ENCODE results near the gene TMED9.
"Not testable (repeated sequence)": the region's sequence is repeated elsewhere in the genome, so short reads cannot be mapped to it uniquely, and the experiment has no call there.

Gene TMED9

GRCh38 chr5:177610770-177611445, 18.9 kb downstream of the TMED9 start:
- Histone ChIP-seq H3K4me3 (replicated peaks; ENCODE audit: low read depth, low read length) (no peak overlapping the region), H3K27me3 (replicated peaks; ENCODE audit: control insufficient read depth, insufficient read depth, low read length) (no peaks in the 10 kb centered on the region), H3K36me3 (ENCODE audit: control insufficient read depth, insufficient read depth, low read length) (peaks cover 28% of the 10 kb centered on the region)
- no peak for DNase-seq (ENCODE audit: extremely low read depth, insufficient read length)
- TF ChIP-seq CTCF (IDR thresholded peaks at IDR 0.05; ENCODE audit: insufficient read depth, low read length, poor library complexity, severe bottlenecking): no peak

DNA sequence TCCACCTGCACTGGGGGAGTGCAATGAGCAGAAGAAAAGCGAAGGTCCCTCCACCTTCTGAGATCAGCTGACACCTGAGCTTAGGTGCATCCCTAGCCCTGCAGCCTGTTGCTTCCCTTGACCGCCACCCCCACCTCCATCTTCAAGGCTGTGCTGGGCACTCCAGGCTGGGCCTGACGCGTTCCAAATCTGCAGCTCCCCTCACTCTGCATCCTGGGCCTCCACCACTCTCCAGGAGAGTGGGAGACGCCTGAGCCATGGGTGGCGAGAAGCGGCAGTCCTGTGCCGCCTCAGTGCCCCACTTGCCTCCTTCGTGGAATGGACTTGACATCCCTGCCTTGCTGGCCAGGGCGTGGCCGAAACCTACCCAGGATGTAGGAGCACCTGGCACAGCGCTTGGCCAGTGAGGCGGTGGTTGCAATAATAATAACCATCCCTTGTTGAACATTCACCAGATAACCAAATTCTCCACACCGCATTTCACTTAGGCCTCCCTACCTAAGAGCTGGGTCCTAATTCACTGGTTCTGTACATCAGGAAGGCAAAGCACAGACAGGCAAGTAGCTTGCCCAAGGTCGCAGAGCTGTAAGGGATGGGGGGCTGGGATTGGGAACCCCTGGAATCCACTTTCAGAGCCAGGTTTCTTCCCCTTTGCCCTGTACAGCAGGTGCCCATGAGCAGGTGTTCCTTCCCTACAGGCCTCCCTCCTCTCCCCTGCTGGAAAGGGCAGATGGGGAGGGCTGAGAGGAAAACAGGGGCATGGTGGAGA, 19.6 kb downstream of the TMED9 start:
- no peak for DNase-seq (ENCODE audit: extremely low read depth, insufficient read length)

DNA sequence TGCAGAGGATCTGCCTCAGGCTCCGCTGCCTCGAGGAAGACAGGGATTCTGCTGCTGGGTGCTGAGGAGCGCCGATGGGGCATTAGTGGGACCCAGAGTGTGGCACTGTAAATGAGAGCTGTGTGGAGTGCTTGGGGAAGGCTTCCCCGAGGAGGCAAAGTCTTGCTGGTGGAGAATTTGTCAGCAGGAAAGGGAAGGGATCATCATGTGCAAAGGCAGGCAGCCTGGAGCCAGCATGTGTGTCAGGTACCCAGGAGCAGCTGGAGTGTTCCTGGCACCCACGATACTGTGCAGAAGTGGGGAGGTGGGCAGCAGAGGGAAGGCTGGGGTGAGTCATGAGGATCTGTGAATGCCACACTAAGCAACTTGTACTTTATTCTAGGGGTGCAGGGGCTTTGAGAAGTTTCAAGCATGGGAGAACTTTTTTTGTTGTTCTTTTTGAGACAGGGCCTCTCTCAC, 20.2 kb downstream of the TMED9 start:
- Histone ChIP-seq H3K36me3 (ENCODE audit: control insufficient read depth, insufficient read depth, low read length) (peaks cover 23% of the 10 kb centered on the region), H3K27me3 (replicated peaks; ENCODE audit: control insufficient read depth, insufficient read depth, low read length) (no peaks in the 10 kb centered on the region), H3K4me3 (replicated peaks; ENCODE audit: low read depth, low read length) (no peak overlapping the region)
- DNase-seq (ENCODE audit: extremely low read depth, insufficient read length): no peak
- TF ChIP-seq CTCF (IDR thresholded peaks at IDR 0.05; ENCODE audit: insufficient read depth, low read length, poor library complexity, severe bottlenecking): no peak

More for the DNA sequence above, 19.6 kb downstream of the TMED9 start:
- Histone ChIP-seq H3K4me3 (replicated peaks; ENCODE audit: low read depth, low read length) (no peak overlapping the region), H3K27me3 (replicated peaks; ENCODE audit: control insufficient read depth, insufficient read depth, low read length) (no peaks in the 10 kb centered on the region), H3K36me3 (ENCODE audit: control insufficient read depth, insufficient read depth, low read length) (peaks cover 26% of the 10 kb centered on the region)
- no peak for TF ChIP-seq CTCF (IDR thresholded peaks at IDR 0.05; ENCODE audit: insufficient read depth, low read length, poor library complexity, severe bottlenecking)

- Histone ChIP-seq H3K27me3 (replicated peaks; ENCODE audit: control insufficient read depth, insufficient read depth, low read length) (no peaks in the 10 kb centered on the region), H3K36me3 (ENCODE audit: control insufficient read depth, insufficient read depth, low read length) (0 out of 2 replicates have a peak, but pooled peaks cover 1% of the 10 kb centered on the region), H3K4me3 (replicated peaks; ENCODE audit: low read depth, low read length) (no peak overlapping the region)
- DNase-seq (ENCODE audit: extremely low read depth, insufficient read length): no peak
- TF ChIP-seq CTCF (IDR thresholded peaks at IDR 0.05; ENCODE audit: insufficient read depth, low read length, poor library complexity, severe bottlenecking): no peak
These were observed 28.6 kb downstream of the TMED9 start for GRCh38 chr5:177620560-177620959.

DNA sequence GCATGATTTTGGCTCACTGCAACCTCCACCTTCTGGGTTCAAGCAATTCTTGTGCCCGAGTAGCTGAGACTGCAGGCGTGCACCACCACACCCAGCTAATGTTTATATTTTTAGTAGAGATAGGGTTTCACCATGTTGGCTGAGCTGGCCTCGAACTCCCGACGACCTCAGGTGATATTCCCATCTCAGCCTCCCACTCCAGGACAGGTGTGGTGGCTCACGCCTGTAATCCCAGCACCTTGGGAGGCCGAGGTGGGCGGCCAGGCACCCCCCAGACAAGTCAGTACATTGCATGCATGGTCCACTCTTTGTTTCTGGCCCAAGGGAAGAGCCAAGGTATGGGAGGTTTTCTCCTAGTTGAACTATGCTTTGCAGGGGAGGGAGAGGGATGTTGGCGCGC, 32.2 kb downstream of the TMED9 start:
- H3K4me3 ChIP-seq (replicated peaks; ENCODE audit: low read depth, low read length); H3K27me3 ChIP-seq (replicated peaks; ENCODE audit: control insufficient read depth, insufficient read depth, low read length); DNase-seq (ENCODE audit: extremely low read depth, insufficient read length); H3K36me3 ChIP-seq (ENCODE audit: control insufficient read depth, insufficient read depth, low read length): not testable (repeated sequence)

- not testable (repeated sequence) for DNase-seq (ENCODE audit: extremely low read depth, insufficient read length); H3K27me3 ChIP-seq (replicated peaks; ENCODE audit: control insufficient read depth, insufficient read depth, low read length); H3K36me3 ChIP-seq (ENCODE audit: control insufficient read depth, insufficient read depth, low read length); H3K4me3 ChIP-seq (replicated peaks; ENCODE audit: low read depth, low read length)
These were observed 38.2 kb downstream of the TMED9 start for GRCh38 chr5:177630186-177630585.

GRCh38 chr5:177634912-177635311, 42.9 kb downstream of the TMED9 start:
- not testable (repeated sequence) for H3K4me3 ChIP-seq (replicated peaks; ENCODE audit: low read depth, low read length); DNase-seq (ENCODE audit: extremely low read depth, insufficient read length); H3K36me3 ChIP-seq (ENCODE audit: control insufficient read depth, insufficient read depth, low read length)

GRCh38 chr5:177645462-177645861, 53.5 kb downstream of the TMED9 start:
- H3K4me3 ChIP-seq (replicated peaks; ENCODE audit: low read depth, low read length); DNase-seq (ENCODE audit: extremely low read depth, insufficient read length); H3K27me3 ChIP-seq (replicated peaks; ENCODE audit: control insufficient read depth, insufficient read depth, low read length); H3K36me3 ChIP-seq (ENCODE audit: control insufficient read depth, insufficient read depth, low read length): not testable (repeated sequence)

More at GRCh38 chr5:177634912-177635311, 42.9 kb downstream of the TMED9 start:
- H3K27me3 ChIP-seq (replicated peaks; ENCODE audit: control insufficient read depth, insufficient read depth, low read length): not testable (repeated sequence)
